SK-N-SH treated with all-trans-retinoic acid at 6 μM for 48 hours (cell line): ENCODE data around the gene ASIC1.

Experiments
- ATAC-seq: fragments of 200-7000 bp; cut with Tn5 transposase; 3 replicates; pipeline ENCODE4 v1.9.1; 2020; ENCODE audit warnings: mild to moderate bottlenecking, moderate library complexity
- BACH2 ChIP-seq: fragments of 250-450 bp; sonication (Bioruptor Pico); IDR thresholded peaks from 2 replicates; pipeline ENCODE4 v1.9.0; 2021; ENCODE audit warnings: mild to moderate bottlenecking, borderline replicate concordance
- CREB5 ChIP-seq: fragments of 250-450 bp; sonication (Bioruptor Pico); IDR thresholded peaks from 2 replicates; pipeline ENCODE4 v1.5.1; 2020; ENCODE audit warnings: low read depth, mild to moderate bottlenecking, moderate library complexity
- CSDC2 ChIP-seq: fragments of 250-450 bp; sonication (Bioruptor Pico); IDR thresholded peaks from 2 replicates; pipeline ENCODE4 v1.5.0; 2020; ENCODE audit warnings: mild to moderate bottlenecking, moderate library complexity
- CSRNP3 ChIP-seq: fragments of 250-450 bp; sonication (Bioruptor Pico); IDR thresholded peaks from 2 replicates; pipeline ENCODE4 v1.5.1; 2021; ENCODE audit warnings: mild to moderate bottlenecking, moderate library complexity
- ESRRG ChIP-seq: fragments of 250-450 bp; sonication (Bioruptor Pico); IDR thresholded peaks from 2 replicates; pipeline ENCODE4 v1.6.1; 2021; ENCODE audit warnings: mild to moderate bottlenecking
- ISL1 ChIP-seq: fragments of 250-450 bp; sonication (Bioruptor Pico); IDR thresholded peaks from 2 replicates; pipeline ENCODE4 v2.1.2; 2022; ENCODE audit warnings: mild to moderate bottlenecking, moderate library complexity
- PATZ1 ChIP-seq: fragments of 250-450 bp; sonication (Bioruptor Pico); IDR thresholded peaks from 2 replicates; pipeline ENCODE4 v1.8.0; 2020; ENCODE audit warnings: mild to moderate bottlenecking, moderate library complexity, borderline replicate concordance
- RARB ChIP-seq: fragments of 250-450 bp; sonication (Bioruptor Pico); IDR thresholded peaks from 2 replicates; pipeline ENCODE4 v1.8.0; 2021; ENCODE audit warnings: mild to moderate bottlenecking, moderate library complexity
- SNAI2 ChIP-seq: fragments of 250-450 bp; sonication (Bioruptor Pico); IDR thresholded peaks from 2 replicates; pipeline ENCODE4 v1.5.0; 2020; ENCODE audit warnings: mild to moderate bottlenecking, moderate library complexity
- TCF4 ChIP-seq: fragments of 250-450 bp; sonication (Bioruptor Pico); IDR thresholded peaks from 2 replicates; pipeline ENCODE4 v1.8.0; 2021; ENCODE audit warnings: mild to moderate bottlenecking, moderate library complexity, borderline replicate concordance
- TSHZ2 ChIP-seq: fragments of 250-450 bp; sonication (Bioruptor Pico); IDR thresholded peaks from 2 replicates; pipeline ENCODE4 v1.5.0; 2020; ENCODE audit warnings: mild to moderate bottlenecking, moderate library complexity
- ZC3H10 ChIP-seq: fragments of 250-450 bp; sonication (Bioruptor Pico); IDR thresholded peaks from 2 replicates; pipeline ENCODE4 v1.5.1; 2021; ENCODE audit warnings: mild to moderate bottlenecking, moderate library complexity
- ZFP3 ChIP-seq: fragments of 250-450 bp; sonication (Bioruptor Pico); IDR thresholded peaks from 2 replicates; pipeline ENCODE4 v1.5.0; 2020; ENCODE audit warnings: mild to moderate bottlenecking, moderate library complexity
- ZNF70 ChIP-seq: fragments of 450-650 bp; formaldehyde crosslinking; IDR thresholded peaks from 2 replicates; pipeline ENCODE4 v1.5.0; 2020; ENCODE audit warnings: mild to moderate bottlenecking, moderate library complexity

ASIC1 gene

GRCh38 chr12:50032854-50033581 is 24.4 kb upstream of the ASIC1 start (continued):
- TF ChIP-seq CSDC2 (CRISPR knock-in tag) (no peak), RARB (CRISPR knock-in tag) (no peak), CSRNP3 (CRISPR knock-in tag) (no peak), ESRRG (CRISPR knock-in tag) (no peak)

GRCh38 chr12:50038336-50038735 is 19.1 kb upstream of the ASIC1 start:
- ATAC-seq = no peak

GRCh38 chr12:50039151-50039835 is 18.1 kb upstream of the ASIC1 start:
- peak; percentile 98 for ATAC-seq
- TF ChIP-seq SNAI2 (CRISPR knock-in tag) = no peak
- no peak for TF ChIP-seq CREB5 (CRISPR knock-in tag)

More at GRCh38 chr12:50038336-50038735, 19.1 kb upstream of the ASIC1 start:
- TF ChIP-seq TSHZ2 (CRISPR knock-in tag) (no peak), ZC3H10 (CRISPR knock-in tag) (no peak), ZFP3 (no peak), ESRRG (CRISPR knock-in tag) (no peak), TCF4 (CRISPR knock-in tag) (no peak), BACH2 (CRISPR knock-in tag) (no peak)

- TF ChIP-seq ZNF70 (CRISPR knock-in tag) (no peak), CSDC2 (CRISPR knock-in tag) (no peak), PATZ1 (CRISPR knock-in tag) (no peak)
- ATAC-seq = no peak
Measured at GRCh38 chr12:50040657-50041056, 16.7 kb upstream of the ASIC1 start.

- ATAC-seq = no peak
- TF ChIP-seq ESRRG (CRISPR knock-in tag) = no peak
- no peak for TF ChIP-seq ISL1 (CRISPR knock-in tag)
- no peak for TF ChIP-seq CSRNP3 (CRISPR knock-in tag)
- no peak for TF ChIP-seq PATZ1 (CRISPR knock-in tag)
- TF ChIP-seq BACH2 (CRISPR knock-in tag) = no peak
- TF ChIP-seq CREB5 (CRISPR knock-in tag) = no peak
Measured at GRCh38 chr12:50041062-50041860, 16.1 kb upstream of the ASIC1 start.
